SK-MEL-5 (cell line): ENCODE data around the gene ZHX3. TPM values are rescaled to one million over a fixed set of nuclear protein-coding genes. Genes with fewer than 3 reads are reported as not detected.
"Not testable (repeated sequence)": the region's sequence is repeated elsewhere in the genome, so short reads cannot be mapped to it uniquely, and the experiment has no call there.

Experiments
- DNase-seq: peaks from one replicate; pipeline ENCODE4 v3.0.0-alpha.2; 2016; ENCODE audit warnings: low read depth, low spot score
- in situ Hi-C: cut with HindIII; loops from 2 replicates; pipeline ENCODE4 v1.10.0; 2016; ENCODE audit warnings: low sequenced_read_pairs, high pct_unique_total_duplicates, low pct_unique_long_range_greater_than_20kb
- total RNA-seq: library from RNA; depleted of rRNA; stranded (reverse); fragments of >200 nt; shearing (Covaris generic); gene quantifications from 2 replicates; pipeline ENCODE4 v1.2.3, GENCODE V29; 2014

ZHX3 gene
- total RNA-seq, 1 experiment from 2014 or later: 7.3 TPM

GRCh38 chr20:41249411-41250281 lies 67.9 kb downstream of the ZHX3 start:
- in situ Hi-C loops: no loop called here

GRCh38 chr20:41248368-41249024 lies 69.0 kb downstream of the ZHX3 start:
- in situ Hi-C loops: no loop called here
- DNase-seq: no peak

More at GRCh38 chr20:41249411-41250281, 67.9 kb downstream of the ZHX3 start:
- DNase-seq: peak; percentile 62

GRCh38 chr20:41247523-41248367 lies 69.8 kb downstream of the ZHX3 start:
- in situ Hi-C loops: no loop called here
- no peak for DNase-seq

GRCh38 chr20:41245086-41245707 lies 72.3 kb downstream of the ZHX3 start:
- no peak for DNase-seq
- in situ Hi-C loops: no loop called here

- no peak for DNase-seq
- in situ Hi-C loops: no loop called here
These were observed 74.7 kb downstream of the ZHX3 start for GRCh38 chr20:41242807-41243206.

- no peak for DNase-seq
- in situ Hi-C loops: no loop called here
These were observed 75.2 kb downstream of the ZHX3 start for GRCh38 chr20:41242352-41242751.

- DNase-seq, in situ Hi-C loops: not testable (repeated sequence)
These were observed 80.3 kb downstream of the ZHX3 start for GRCh38 chr20:41237233-41237632.

- DNase-seq, in situ Hi-C loops: not testable (repeated sequence)
These were observed 80.7 kb downstream of the ZHX3 start for GRCh38 chr20:41236818-41237217.

- DNase-seq: no peak
- in situ Hi-C loops: no loop called here
These were observed 83.0 kb downstream of the ZHX3 start for GRCh38 chr20:41234546-41234945.

GRCh38 chr20:41234041-41234440 lies 83.5 kb downstream of the ZHX3 start:
- in situ Hi-C loops: no loop called here
- DNase-seq: no peak

GRCh38 chr20:41232973-41233926 lies 84.3 kb downstream of the ZHX3 start:
- peak; percentile 47 for DNase-seq
- in situ Hi-C loops: no loop called here

- in situ Hi-C loops: no loop called here
- DNase-seq: no peak
These were observed 86.4 kb downstream of the ZHX3 start for GRCh38 chr20:41231136-41231535.

GRCh38 chr20:41230136-41230535 lies 87.4 kb downstream of the ZHX3 start:
- in situ Hi-C loops: no loop called here
- DNase-seq: no peak

- no peak for DNase-seq
- in situ Hi-C loops: no loop called here
These were observed 88.3 kb downstream of the ZHX3 start for GRCh38 chr20:41229259-41229658.

- in situ Hi-C loops: no loop called here
- DNase-seq: no peak
These were observed 88.7 kb downstream of the ZHX3 start for GRCh38 chr20:41228858-41229257.

- in situ Hi-C loops: no loop called here
These were observed 91.1 kb downstream of the ZHX3 start for GRCh38 chr20:41226426-41226825.

GRCh38 chr20:41225091-41225490 lies 92.4 kb downstream of the ZHX3 start:
- in situ Hi-C loops: no loop called here
- no peak for DNase-seq

More at GRCh38 chr20:41226426-41226825, 91.1 kb downstream of the ZHX3 start:
- DNase-seq: no peak
